Sigmoid colon (tissue), 7 donors: ENCODE results near the gene NCBP3. TPM values are rescaled to one million over a fixed set of nuclear protein-coding genes. Genes with fewer than 3 reads are reported as not detected.

Experiments
- DNase-seq: peaks from one replicate; pipeline ENCODE4 v3.0.0-alpha.2; 2019
- H3K27ac ChIP-seq, 4 donors: fragments of 200-600 bp; sonication (generic); one replicate each; pipeline ENCODE4 v1.5.1; 2016 to 2019; ENCODE audit warnings: mild to moderate bottlenecking in 1 of 4
- H3K27me3 ChIP-seq, 3 donors: fragments of 200-600 bp; sonication (generic); one replicate each; pipeline ENCODE4 v1.5.1; 2019; ENCODE audit warnings: mild to moderate bottlenecking in 1 of 3
- H3K36me3 ChIP-seq, 4 donors: fragments of 200-600 bp; sonication (generic); one replicate each; pipeline ENCODE4 v1.5.1; 2016 to 2019
- H3K4me1 ChIP-seq, 4 donors: fragments of 200-600 bp; sonication (generic); one replicate each; pipeline ENCODE4 v1.5.1; 2017 to 2019
- H3K4me3 ChIP-seq, 4 donors: fragments of 200-600 bp; sonication (generic); one replicate each; pipeline ENCODE4 v1.5.1; 2017 to 2019; ENCODE audit warnings: mild to moderate bottlenecking in 2 of 4, moderate library complexity in 1 of 4
- H3K9me3 ChIP-seq, 4 donors: fragments of 200-600 bp in 3 of 4; sonication (generic) in 3 of 4; one replicate each; pipeline versions ENCODE4 v1.5.1 to v1.6.1; 2013 to 2019
- EP300 ChIP-seq, 4 donors: sonication (generic); formaldehyde crosslinking; IDR thresholded peaks; one replicate each; pipeline ENCODE4 v1.6.1; 2017; ENCODE audit warnings: antibody characterized with exemption in 4 of 4
- POLR2A ChIP-seq, 2 donors: fragments of 450-650 bp; IDR thresholded peaks; one replicate each; pipeline ENCODE4 v1.6.1; 2016; ENCODE audit warnings: antibody characterized with exemption in 2 of 2, mild to moderate bottlenecking in 2 of 2, moderate library complexity in 2 of 2
- POLR2AphosphoS5 ChIP-seq, 4 donors: sonication (generic); formaldehyde crosslinking; IDR thresholded peaks; one replicate each; pipeline ENCODE4 v1.6.1; 2017; ENCODE audit warnings: antibody characterized with exemption in 4 of 4
- WGBS, 2 donors: extraction: QIAGEN DNeasy Blood & Tissue Kit; methylation state at CpG; one replicate each; pipeline ENCODE4 v1.1.7; 2013; 5-methylcytosine and 5-hydroxymethylcytosine counted together
- intact Hi-C: fragments of 100-400 bp; cut with DNase I; formaldehyde crosslinking; loops from one replicate; pipeline ENCODE4 v1.15.1; 2023
- polyA plus RNA-seq, 3 donors: library from polyadenylated mRNA; stranded (reverse); fragments of 200-250 nt; gene quantifications; one replicate each; pipeline ENCODE4 v1.2.3, GENCODE V29; 2013
- total RNA-seq, 4 donors: library from RNA; depleted of rRNA; stranded (reverse); fragments of >200 nt; gene quantifications; one replicate each; pipeline ENCODE4 v1.1.0, GENCODE V29; 2016
- TF ChIP-seq, protein P1 (sequence below), 4 experiments: fragments of 450-650 bp in 3 of 4; fragments of 200-600 bp in 1 of 4; IDR thresholded peaks; one replicate each; pipeline ENCODE4 v1.5.1; 2016 to 2019; ENCODE audit warnings: antibody characterized with exemption in 4 of 4, mild to moderate bottlenecking in 3 of 4, moderate library complexity in 2 of 4
- donor health status: healthy with polysubstance abuse.
- donor health status: Bipolar disorder and iron deficiency.
- donor health status: healthy.

The NCBP3 gene
- total and polyA plus RNA-seq, 7 donors: 8.4 to 34.8 (median 21.6) TPM

DNA sequence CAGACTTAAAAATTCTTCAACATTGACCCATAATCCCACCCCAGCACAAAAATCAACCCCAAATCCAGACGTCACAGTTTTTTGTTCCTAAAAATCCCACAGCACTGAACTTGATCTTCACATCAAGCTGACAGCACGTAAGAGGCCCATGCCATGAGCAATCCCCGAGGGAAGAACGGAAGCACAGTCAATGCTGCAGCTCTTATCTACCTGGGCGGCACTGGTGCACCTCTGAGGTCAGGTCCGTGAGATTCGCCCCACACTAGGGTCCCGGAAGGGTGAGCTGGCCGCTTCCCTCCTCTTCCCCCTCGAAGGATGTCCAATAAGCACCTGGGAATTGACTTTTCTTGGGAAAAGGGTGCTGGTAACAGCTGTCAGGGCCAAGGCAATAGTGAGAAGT lies 33.8 kb downstream of the NCBP3 start:
- no peak overlapping the region for H3K27ac ChIP-seq
- DNase-seq: no peak
- TF ChIP-seq, protein P1, sequence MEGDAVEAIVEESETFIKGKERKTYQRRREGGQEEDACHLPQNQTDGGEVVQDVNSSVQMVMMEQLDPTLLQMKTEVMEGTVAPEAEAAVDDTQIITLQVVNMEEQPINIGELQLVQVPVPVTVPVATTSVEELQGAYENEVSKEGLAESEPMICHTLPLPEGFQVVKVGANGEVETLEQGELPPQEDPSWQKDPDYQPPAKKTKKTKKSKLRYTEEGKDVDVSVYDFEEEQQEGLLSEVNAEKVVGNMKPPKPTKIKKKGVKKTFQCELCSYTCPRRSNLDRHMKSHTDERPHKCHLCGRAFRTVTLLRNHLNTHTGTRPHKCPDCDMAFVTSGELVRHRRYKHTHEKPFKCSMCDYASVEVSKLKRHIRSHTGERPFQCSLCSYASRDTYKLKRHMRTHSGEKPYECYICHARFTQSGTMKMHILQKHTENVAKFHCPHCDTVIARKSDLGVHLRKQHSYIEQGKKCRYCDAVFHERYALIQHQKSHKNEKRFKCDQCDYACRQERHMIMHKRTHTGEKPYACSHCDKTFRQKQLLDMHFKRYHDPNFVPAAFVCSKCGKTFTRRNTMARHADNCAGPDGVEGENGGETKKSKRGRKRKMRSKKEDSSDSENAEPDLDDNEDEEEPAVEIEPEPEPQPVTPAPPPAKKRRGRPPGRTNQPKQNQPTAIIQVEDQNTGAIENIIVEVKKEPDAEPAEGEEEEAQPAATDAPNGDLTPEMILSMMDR (IDR thresholded peaks at IDR 0.05): no peak
- TF ChIP-seq EP300 (IDR thresholded peaks at IDR 0.05): no peak
- TF ChIP-seq POLR2AphosphoS5 (IDR thresholded peaks at IDR 0.05): no peak
- no peak for TF ChIP-seq POLR2A (IDR thresholded peaks at IDR 0.05)
- H3K36me3 ChIP-seq: peaks cover 21 to 100% (median 51%) of the 10 kb centered on the region in 4 donors
- intact Hi-C loops: no loop called here
- H3K9me3 ChIP-seq: no peaks in the 10 kb centered on the region
- H3K4me3 ChIP-seq: no peak overlapping the region
- 92 to 96% methylated on average over 10 of the region's 10 CpGs for WGBS, 2 donors
- H3K27me3 ChIP-seq: no peaks in the 10 kb centered on the region
- H3K4me1 ChIP-seq: no peaks in the 10 kb centered on the region

GRCh38 chr17:3810019-3810418 lies 36.0 kb downstream of the NCBP3 start:
- no peak for DNase-seq
- no peaks in the 10 kb centered on the region for H3K27me3 ChIP-seq
- no peak overlapping the region for H3K4me3 ChIP-seq
- 83 to 94% methylated on average over 4 of the region's 4 CpGs for WGBS, 2 donors
- no peak for TF ChIP-seq EP300 (IDR thresholded peaks at IDR 0.05)
- TF ChIP-seq, protein P1 (IDR thresholded peaks at IDR 0.05): no peak
- TF ChIP-seq POLR2A (IDR thresholded peaks at IDR 0.05): no peak
- TF ChIP-seq POLR2AphosphoS5 (IDR thresholded peaks at IDR 0.05): no peak
- H3K4me1 ChIP-seq: no peaks in the 10 kb centered on the region
- intact Hi-C loops: no loop called here
- H3K9me3 ChIP-seq: no peaks in the 10 kb centered on the region
- peaks cover 21 to 90% (median 40%) of the 10 kb centered on the region in 4 donors for H3K36me3 ChIP-seq
- H3K27ac ChIP-seq: no peak overlapping the region

- 92 to 94% methylated on average over 4 of the region's 4 CpGs for WGBS, 2 donors
- Histone ChIP-seq H3K4me3 (no peak overlapping the region), H3K36me3 (peaks cover 21 to 81% (median 35%) of the 10 kb centered on the region in 4 donors), H3K4me1 (no peaks in the 10 kb centered on the region), H3K27ac (no peak overlapping the region), H3K27me3 (no peaks in the 10 kb centered on the region), H3K9me3 (no peaks in the 10 kb centered on the region)
- intact Hi-C loops: no loop called here
- TF ChIP-seq EP300 (IDR thresholded peaks at IDR 0.05): no peak
- no peak for TF ChIP-seq POLR2AphosphoS5 (IDR thresholded peaks at IDR 0.05)
- TF ChIP-seq, protein P1 (IDR thresholded peaks at IDR 0.05): no peak
- TF ChIP-seq POLR2A (IDR thresholded peaks at IDR 0.05): no peak
- DNase-seq: no peak
These were observed 36.9 kb downstream of the NCBP3 start for GRCh38 chr17:3809135-3809534.

- 92 to 93% methylated on average over 7 of the region's 7 CpGs for WGBS, 2 donors
- Histone ChIP-seq H3K36me3 (peaks cover 21 to 77% (median 33%) of the 10 kb centered on the region in 4 donors), H3K9me3 (no peaks in the 10 kb centered on the region), H3K4me1 (peaks cover 0 to 1% (median 0%) of the 10 kb centered on the region in 4 donors), H3K4me3 (no peak overlapping the region), H3K27ac (no peak overlapping the region), H3K27me3 (no peaks in the 10 kb centered on the region)
- intact Hi-C loops: no loop called here
- no peak for DNase-seq
- TF ChIP-seq, protein P1 (IDR thresholded peaks at IDR 0.05): no peak
- no peak for TF ChIP-seq EP300 (IDR thresholded peaks at IDR 0.05)
- no peak for TF ChIP-seq POLR2AphosphoS5 (IDR thresholded peaks at IDR 0.05)
- no peak for TF ChIP-seq POLR2A (IDR thresholded peaks at IDR 0.05)
These were observed 37.3 kb downstream of the NCBP3 start for GRCh38 chr17:3808701-3809100.

GRCh38 chr17:3805581-3805980 lies 40.5 kb downstream of the NCBP3 start:
- no peak overlapping the region for H3K27ac ChIP-seq
- no peaks in the 10 kb centered on the region for H3K9me3 ChIP-seq
- peaks cover 0 to 16% (median 13%) of the 10 kb centered on the region in 4 donors for H3K4me1 ChIP-seq
- H3K27me3 ChIP-seq: no peaks in the 10 kb centered on the region
- TF ChIP-seq POLR2AphosphoS5 (IDR thresholded peaks at IDR 0.05) (no peak), POLR2A (IDR thresholded peaks at IDR 0.05) (no peak), EP300 (IDR thresholded peaks at IDR 0.05) (no peak)
- TF ChIP-seq, protein P1 (IDR thresholded peaks at IDR 0.05): no peak
- no peak overlapping the region for H3K4me3 ChIP-seq
- intact Hi-C loops: no loop called here
- WGBS, 2 donors: 85 to 96% methylated on average over 5 of the region's 5 CpGs
- peaks cover 0 to 46% (median 14%) of the 10 kb centered on the region in 4 donors for H3K36me3 ChIP-seq
- no peak for DNase-seq
